Erythroblast (primary cell): Measurements from ENCODE around the gene OBSL1.

ENCODE experiments used
- GATA1 ChIP-seq: IDR thresholded peaks from 2 replicates; pipeline ENCODE4 v1.6.1; 2011; ENCODE audit warnings: low read depth, mild to moderate bottlenecking, control low read depth, low read length, moderate library complexity
- POLR2A ChIP-seq: IDR thresholded peaks from 2 replicates; pipeline ENCODE4 v1.6.1; 2011; ENCODE audit warnings: mild to moderate bottlenecking, low read length

- TF ChIP-seq POLR2A = no peak
- TF ChIP-seq GATA1 = no peak
These were observed 26.8 kb downstream of the OBSL1 start for GRCh38 chr2:219544567-219544966.
